Measurements from ENCODE around the gene DSC3.
"Not testable (repeated sequence)": the region's sequence is repeated elsewhere in the genome, so short reads cannot be mapped to it uniquely, and the experiment has no call there.

The DSC3 gene

DNA sequence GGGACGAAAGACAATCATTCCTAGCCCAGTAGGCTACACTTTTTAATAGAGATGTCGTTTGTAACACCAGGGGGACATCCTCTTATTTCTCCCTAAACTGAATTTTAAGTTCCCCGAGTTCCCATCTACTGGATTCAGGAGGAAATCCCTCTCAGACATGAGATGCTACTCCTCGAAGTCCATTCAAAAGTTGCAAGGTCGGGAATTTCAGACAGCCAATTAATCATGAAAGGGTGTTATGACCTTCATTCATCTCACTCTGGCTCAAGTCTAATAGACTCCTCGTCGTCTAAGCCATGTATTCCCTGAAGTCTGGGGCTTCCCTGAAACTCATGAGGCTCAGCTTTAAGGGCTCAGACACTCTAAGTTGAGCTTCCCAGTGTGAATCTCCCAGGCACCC is 1.2 kb upstream of the DSC3 start:
- DNase-seq (ENCODE audit: low read depth): no peak
- no peak overlapping the region for H3K4me3 ChIP-seq (replicated peaks; ENCODE audit: low read depth, low read length)
- TF ChIP-seq, protein P1, sequence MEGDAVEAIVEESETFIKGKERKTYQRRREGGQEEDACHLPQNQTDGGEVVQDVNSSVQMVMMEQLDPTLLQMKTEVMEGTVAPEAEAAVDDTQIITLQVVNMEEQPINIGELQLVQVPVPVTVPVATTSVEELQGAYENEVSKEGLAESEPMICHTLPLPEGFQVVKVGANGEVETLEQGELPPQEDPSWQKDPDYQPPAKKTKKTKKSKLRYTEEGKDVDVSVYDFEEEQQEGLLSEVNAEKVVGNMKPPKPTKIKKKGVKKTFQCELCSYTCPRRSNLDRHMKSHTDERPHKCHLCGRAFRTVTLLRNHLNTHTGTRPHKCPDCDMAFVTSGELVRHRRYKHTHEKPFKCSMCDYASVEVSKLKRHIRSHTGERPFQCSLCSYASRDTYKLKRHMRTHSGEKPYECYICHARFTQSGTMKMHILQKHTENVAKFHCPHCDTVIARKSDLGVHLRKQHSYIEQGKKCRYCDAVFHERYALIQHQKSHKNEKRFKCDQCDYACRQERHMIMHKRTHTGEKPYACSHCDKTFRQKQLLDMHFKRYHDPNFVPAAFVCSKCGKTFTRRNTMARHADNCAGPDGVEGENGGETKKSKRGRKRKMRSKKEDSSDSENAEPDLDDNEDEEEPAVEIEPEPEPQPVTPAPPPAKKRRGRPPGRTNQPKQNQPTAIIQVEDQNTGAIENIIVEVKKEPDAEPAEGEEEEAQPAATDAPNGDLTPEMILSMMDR (IDR thresholded peaks at IDR 0.05; ENCODE audit: low read length, missing control alignments): no peak

DNA sequence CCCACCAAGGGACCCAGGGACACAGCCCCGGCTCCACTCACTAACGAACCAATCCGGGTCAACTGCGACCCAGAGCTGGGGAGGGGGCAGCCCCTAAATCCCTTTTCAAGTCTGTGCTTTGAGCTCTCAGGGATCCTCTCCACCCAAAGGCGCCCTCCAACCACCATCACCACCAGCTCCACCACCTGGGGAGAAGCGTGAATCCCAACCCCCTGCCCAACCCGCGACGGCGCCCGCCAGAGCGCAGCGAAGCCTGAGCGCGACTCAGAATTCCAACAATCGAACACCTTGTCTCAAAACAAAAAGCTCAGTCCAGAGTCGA is 497 bp downstream of the DSC3 start:
- TF ChIP-seq, protein P1 (IDR thresholded peaks at IDR 0.05; ENCODE audit: low read length, missing control alignments): no peak
- DNase-seq (ENCODE audit: low read depth): no peak
- peak overlapping the region; percentile 65 for H3K4me3 ChIP-seq (replicated peaks; ENCODE audit: low read depth, low read length)

DNA sequence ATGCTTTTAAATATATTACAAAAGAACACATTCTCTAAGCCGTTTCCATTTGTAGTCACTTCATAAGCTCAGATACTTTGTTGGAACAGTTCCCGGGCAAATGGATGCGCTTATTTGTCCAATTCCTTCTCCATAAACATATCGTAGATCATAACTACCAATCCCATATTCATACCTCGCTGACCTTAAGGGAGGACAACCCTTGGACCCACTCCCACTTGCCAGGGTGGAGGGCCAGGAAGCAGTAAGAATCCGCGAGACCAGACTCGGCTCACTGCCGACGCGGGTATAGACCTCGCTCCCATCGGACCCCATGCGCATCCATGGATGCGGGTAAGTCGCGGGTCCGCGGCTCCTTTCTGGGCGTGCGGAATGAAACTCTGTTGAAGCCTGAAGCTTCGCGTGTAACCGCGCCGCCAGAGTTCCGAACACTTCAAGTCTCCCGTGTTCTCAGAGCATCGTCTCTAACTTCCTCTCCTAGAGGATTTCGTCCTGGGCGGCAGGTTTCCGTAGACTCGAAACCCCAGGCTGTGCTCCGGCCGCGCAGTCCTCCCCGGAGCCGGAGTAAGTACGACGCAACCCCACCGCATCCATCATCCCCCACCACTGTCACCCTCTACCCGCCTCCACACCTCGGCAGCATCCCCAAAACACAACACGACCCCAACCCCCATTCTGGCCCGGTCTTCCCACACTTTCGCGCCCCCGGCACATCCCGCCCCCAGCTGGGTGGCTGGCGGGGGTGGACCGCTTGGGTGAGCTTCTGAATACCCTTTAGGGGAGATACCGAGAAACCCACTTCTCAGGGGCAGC is 1.1 kb downstream of the DSC3 start:
- TF ChIP-seq, protein P1 (IDR thresholded peaks at IDR 0.05; ENCODE audit: low read length, missing control alignments): no peak
- peak overlapping the region; percentile 65 for H3K4me3 ChIP-seq (replicated peaks; ENCODE audit: low read depth, low read length)
- peak; percentile 74 for DNase-seq (ENCODE audit: low read depth)

DNA sequence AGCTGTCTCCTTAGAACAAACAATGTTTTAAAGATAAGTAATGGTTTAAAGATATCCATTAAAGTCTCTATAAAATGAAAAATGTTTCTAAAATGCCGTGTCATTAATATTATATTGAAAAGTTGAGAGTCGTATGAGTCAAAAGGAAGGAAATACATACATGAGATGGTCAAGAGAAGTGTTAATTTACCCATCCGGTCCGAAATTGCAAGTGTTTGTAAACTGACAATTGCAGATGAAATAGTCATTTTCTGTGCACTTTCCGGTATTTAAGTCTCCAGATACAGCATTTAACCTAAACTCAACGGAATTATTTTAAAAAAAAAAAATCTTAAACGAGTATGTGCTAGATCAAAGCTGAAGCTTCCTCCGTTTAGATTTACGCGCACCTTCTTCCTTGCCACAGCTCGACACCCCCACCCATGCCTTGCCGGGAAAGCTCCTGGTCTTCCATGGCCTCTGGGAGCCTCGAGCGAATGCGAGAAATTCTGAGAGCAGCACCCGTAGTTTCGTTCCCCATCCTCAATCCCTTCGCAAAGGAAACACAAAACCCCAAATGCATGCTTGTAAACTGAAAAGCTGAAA is 1.8 kb downstream of the DSC3 start:
- H3K4me3 ChIP-seq (replicated peaks; ENCODE audit: low read depth, low read length): peak overlapping the region; percentile 65
- peak; percentile 60 for DNase-seq (ENCODE audit: low read depth)
- TF ChIP-seq, protein P1 (IDR thresholded peaks at IDR 0.05; ENCODE audit: low read length, missing control alignments): no peak

DNA sequence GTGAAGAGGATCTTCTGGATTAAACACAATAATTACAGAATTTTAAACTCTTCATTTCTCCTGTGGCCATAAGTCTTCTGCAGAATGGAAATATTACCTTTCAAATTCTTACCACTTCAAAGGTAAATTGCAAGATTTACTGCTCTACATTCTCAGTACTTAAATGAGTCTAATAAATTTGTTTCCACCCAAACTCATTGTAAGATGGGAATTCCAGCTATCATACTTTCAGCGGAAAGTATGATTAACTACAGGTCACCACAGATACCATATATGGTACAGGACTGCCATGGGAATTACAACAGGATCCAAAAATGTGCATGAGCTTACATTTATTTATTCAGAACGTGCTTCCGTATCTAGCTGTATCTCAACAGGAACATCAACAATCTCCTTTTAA is 3.1 kb downstream of the DSC3 start:
- DNase-seq (ENCODE audit: low read depth): peak; percentile 85
- peak overlapping the region; percentile 65 for H3K4me3 ChIP-seq (replicated peaks; ENCODE audit: low read depth, low read length)
- TF ChIP-seq, protein P1 (IDR thresholded peaks at IDR 0.05; ENCODE audit: low read length, missing control alignments): no peak

DNA sequence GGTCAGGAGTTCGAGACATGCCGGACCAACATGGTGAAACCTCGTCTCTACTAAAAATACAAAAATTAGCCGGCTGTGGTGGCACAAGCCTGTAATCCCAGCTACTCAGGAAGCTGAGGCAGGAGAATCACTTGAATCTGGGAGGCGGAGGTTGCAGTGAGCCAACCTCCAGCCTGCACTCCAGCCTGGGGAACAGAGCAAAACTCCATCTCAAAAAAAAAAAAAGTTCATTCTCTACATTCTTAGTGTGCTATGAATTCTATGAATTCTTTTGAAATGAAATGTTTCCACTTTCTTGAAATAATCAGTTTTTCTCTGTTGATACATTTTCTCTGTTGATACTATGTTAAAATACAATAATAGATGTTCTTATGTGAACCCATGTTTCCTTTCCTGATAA is 4.9 kb downstream of the DSC3 start:
- DNase-seq (ENCODE audit: low read depth): peak; percentile 72
- H3K4me3 ChIP-seq (replicated peaks; ENCODE audit: low read depth, low read length): not testable (repeated sequence)

DNA sequence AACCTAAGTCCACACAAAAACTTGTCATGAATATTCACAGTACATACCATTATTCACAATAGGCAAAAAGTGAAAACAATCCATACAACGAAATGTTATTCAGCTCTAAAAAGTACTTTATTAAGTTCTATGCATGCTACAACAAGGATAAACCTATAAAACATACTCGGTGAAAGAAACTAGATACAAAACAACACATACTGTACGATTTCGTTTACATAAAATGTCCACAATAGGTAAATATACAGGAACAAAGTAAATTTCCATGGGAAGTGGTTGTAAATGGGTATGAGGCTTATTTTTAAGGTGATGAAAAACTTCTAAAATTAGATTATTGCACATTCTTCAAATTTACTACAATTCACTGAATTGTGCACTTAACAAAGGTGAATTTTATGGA is 8.0 kb downstream of the DSC3 start:
- H3K4me3 ChIP-seq (replicated peaks; ENCODE audit: low read depth, low read length): no peak overlapping the region
- DNase-seq (ENCODE audit: low read depth): no peak
- TF ChIP-seq, protein P1 (IDR thresholded peaks at IDR 0.05; ENCODE audit: low read length, missing control alignments): no peak

All from fibroblast of pulmonary artery (primary cell).